Measurements from ENCODE around the gene LENG1.
A peak's percentile ranks its signal among the peaks of the same experiment; 100 is the strongest.
"Not testable (repeated sequence)": the region's sequence is repeated elsewhere in the genome, so short reads cannot be mapped to it uniquely, and the experiment has no call there.

Gene LENG1

GRCh38 chr19:54159352-54160181 lies at the start of gene LENG1:
Gene LENG1, minus strand, starts transcription at chr19:54159721. Its CDS starts 26 bp downstream, at chr19:54159695.
- DNase-seq (ENCODE audit: low read depth in 2 of 2), result peak; percentile 97

DNA sequence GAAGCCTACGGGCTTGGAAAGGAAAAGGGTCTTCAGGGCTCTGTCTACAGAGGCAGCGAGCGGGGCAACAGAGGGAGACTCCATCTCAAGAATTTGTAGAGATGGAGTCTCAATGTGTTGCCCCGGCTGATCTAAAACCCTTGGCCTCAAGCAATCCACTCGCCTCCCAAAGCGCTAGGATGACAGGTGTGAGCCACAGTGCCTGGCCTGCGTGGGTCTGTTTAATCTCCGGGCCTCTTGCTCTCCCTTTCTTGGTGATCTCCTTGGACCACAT lies 49.2 kb upstream of the LENG1 start:
- no peak for DNase-seq (ENCODE audit: low read depth in 2 of 2)

DNA sequence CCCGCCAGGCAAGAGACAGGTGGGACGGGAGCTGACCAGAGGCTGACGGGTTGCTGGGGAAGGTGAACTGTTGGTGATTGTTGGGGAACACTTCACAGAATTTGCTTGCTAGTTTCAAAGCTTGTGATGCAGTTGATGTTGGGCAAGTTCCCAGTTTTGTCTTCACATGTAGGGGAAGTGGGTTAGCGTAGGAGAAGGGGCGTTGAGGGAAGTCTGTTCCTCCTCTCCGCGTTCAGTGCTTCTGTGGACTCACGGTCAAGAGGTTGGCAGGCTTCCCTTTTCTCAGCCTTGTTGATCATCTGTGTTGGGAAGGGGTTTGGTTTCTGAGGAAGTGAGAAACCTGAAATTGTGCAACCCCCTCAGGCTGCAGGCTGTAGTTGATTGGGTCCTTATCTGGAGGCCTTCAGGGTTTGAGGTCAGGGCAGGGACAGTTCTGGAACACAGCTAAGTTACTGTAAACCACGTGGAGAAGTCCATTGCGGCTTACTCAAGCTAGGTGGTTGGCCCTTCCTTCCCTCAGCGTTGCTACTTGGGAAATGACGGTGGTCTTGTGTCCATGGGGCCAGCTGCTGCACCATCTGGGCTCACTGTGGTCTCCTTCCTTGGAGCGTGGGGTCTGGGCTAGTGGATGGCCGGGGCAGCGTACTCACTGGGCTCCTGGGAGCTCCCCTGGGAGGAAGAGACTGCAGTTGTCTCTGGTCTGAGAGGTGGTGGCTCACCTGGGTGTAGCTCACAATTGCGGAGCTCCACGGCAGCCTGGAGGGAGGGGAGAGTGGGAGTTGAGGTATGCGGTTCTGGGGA lies 48.7 kb upstream of the LENG1 start:
- peak in 1 of 2 experiments; percentile 40 for DNase-seq (ENCODE audit: low read depth in 2 of 2)

- no peak for DNase-seq (ENCODE audit: low read depth in 2 of 2)
Observed at GRCh38 chr19:54207676-54207982, 48.1 kb upstream of the LENG1 start.

- DNase-seq (ENCODE audit: low read depth in 2 of 2), result not testable (repeated sequence)
Observed at GRCh38 chr19:54207193-54207592, 47.7 kb upstream of the LENG1 start.

GRCh38 chr19:54206831-54207177 lies 47.3 kb upstream of the LENG1 start:
- DNase-seq (ENCODE audit: low read depth in 2 of 2), result no peak

- no peak for DNase-seq (ENCODE audit: low read depth in 2 of 2)
Observed at GRCh38 chr19:54206030-54206830, 46.7 kb upstream of the LENG1 start.

- no peak for DNase-seq (ENCODE audit: low read depth in 2 of 2)
Observed at GRCh38 chr19:54204767-54205468, 45.4 kb upstream of the LENG1 start.

GRCh38 chr19:54203151-54203611 lies 43.7 kb upstream of the LENG1 start:
- no peak for DNase-seq (ENCODE audit: low read depth in 2 of 2)

GRCh38 chr19:54201980-54202379 lies 42.5 kb upstream of the LENG1 start:
- DNase-seq (ENCODE audit: low read depth in 2 of 2), result no peak

DNA sequence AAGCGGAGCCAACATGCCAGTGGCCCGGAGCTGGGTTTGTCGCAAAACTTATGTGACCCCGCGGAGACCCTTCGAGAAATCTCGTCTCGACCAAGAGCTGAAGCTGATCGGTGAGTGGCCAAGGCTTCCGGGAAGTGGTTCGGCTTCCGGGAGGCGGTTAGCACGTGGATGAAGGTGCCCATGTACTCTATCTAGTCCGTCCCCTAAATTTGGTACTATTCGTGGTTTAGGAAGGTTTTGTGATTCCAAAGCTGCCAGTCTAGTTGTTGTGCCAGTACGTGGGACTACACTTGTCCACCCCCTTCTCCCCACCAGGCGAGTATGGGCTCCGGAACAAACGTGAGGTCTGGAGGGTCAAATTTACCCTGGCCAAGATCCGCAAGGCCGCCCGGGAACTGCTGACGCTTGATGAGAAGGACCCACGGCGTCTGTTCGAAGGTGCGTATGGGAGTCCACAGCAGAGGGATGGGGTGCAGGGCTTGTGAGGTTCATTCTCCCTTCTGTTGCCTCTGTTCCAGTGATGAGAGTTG lies 41.7 kb upstream of the LENG1 start:
- DNase-seq (ENCODE audit: low read depth in 2 of 2), result no peak

GRCh38 chr19:54199401-54199800 lies 39.9 kb upstream of the LENG1 start:
- no peak for DNase-seq (ENCODE audit: low read depth in 2 of 2)

- no peak for DNase-seq (ENCODE audit: low read depth in 2 of 2)
Observed at GRCh38 chr19:54197121-54197520, 37.6 kb upstream of the LENG1 start.

GRCh38 chr19:54196536-54196935 lies 37.0 kb upstream of the LENG1 start:
- DNase-seq (ENCODE audit: low read depth in 2 of 2), result no peak

DNA sequence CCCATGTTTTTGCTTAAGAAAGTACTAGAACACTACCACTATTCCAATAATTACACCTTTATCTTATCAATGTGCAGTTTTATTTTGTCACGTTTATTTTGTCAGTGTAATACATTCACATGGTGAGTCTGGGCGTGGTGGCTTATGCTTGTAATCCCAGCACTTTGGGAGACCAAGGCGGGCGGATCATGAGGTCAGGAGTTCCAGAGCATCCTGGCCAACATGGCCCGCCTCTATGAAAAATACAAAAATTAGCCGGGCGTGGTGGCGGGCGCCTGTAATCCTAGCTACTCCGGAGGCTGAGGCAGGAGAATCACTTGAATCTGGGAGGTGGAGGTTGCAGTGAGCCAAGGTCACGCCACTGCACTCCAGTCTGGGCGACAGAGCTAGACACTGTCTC lies 34.9 kb upstream of the LENG1 start:
- not testable (repeated sequence) for DNase-seq (ENCODE audit: low read depth in 2 of 2)

GRCh38 chr19:54193011-54193410 lies 33.5 kb upstream of the LENG1 start:
- no peak for DNase-seq (ENCODE audit: low read depth in 2 of 2)

DNA sequence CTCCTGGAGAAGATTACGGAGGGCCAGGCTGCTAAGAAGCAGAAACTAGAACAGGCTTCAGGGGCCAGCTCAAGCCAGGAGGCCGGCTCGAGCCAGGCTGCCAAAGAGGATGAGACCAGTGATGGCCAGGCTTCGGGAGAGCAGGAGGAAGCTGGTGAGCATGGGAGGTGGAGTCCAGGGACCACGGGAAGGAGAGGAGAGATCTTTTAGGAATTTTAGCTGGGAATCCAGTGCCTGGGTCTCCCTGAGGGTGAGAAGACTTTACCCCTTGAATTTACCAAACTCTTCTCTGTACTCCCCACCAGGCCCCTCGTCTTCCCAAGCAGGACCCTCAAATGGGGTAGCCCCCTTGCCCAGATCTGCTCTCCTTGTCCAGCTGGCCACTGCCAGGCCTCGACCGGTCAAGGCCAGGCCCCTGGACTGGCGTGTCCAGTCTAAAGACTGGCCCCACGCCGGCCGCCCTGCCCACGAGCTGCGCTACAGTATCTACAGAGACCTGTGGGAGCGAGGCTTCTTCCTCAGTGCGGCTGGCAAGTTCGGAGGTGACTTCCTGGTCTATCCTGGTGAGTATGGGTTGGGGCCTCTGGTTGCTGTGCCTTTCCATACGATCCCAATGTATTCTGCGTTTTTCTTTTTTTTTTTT lies 32.4 kb upstream of the LENG1 start:
- no peak for DNase-seq (ENCODE audit: low read depth in 2 of 2)

GRCh38 chr19:54191011-54191810 lies 31.7 kb upstream of the LENG1 start, which contains the start of gene TSEN34:
Gene TSEN34, plus strand, starts transcription at chr19:54191308. Its CDS starts 57 bp downstream, at chr19:54191365.
- peak; percentile 71 to 77 for DNase-seq (ENCODE audit: low read depth in 2 of 2)

- DNase-seq (ENCODE audit: low read depth in 2 of 2), result peak; percentile 99 to 100
Observed at GRCh38 chr19:54190503-54191010, 31.0 kb upstream of the LENG1 start.

Data from stimulated activated CD4-positive, alpha-beta T cell treated with anti-CD3 and anti-CD28 coated beads, Interleukin-12 subunit alpha, Interleukin-12 subunit beta, amount 100 ng/mL, for 24 hours (primary cell).